ENCODE results near the gene BRD4.

The BRD4 gene

DNA sequence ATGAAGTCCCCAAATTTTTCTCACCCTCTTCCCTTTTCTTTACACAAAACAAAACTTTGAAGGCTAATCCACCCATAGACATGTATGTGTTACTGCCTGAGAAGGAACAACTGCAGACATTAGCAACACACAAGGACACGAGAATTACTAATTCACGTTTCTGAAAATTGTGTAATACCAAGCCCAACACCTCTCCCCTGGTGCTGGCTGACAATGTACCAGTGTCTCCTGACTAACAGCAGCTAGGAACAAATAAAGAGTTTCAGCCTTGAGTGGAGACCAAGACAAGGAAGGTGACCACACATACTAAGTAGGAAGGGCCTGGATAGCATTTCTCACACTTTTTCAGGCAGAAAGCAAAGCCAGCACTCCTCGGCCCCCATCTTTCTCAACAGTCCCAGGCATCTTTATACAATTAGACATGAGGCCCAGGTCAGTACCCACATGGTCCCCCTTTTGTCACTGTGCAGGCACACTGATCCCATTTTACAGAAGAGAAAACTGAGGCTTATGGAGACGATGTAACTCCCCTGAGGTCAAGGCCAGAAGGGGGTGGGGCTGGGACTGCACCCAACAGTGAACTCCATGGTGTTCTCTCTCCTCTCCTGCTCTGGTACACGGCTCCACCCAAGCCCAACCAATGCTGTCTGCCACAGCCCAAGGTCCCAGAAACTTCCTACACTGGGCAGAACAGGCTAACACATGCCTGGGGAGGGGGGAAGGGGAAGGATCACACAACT, 8.7 kb downstream of the BRD4 start:
- H3K27me3 ChIP-seq (ENCODE audit: control insufficient read depth, insufficient read depth, low read length), result no peaks in the 10 kb centered on the region
- H3K4me3 ChIP-seq (ENCODE audit: low read length), result no peak overlapping the region
- H3K9ac ChIP-seq (ENCODE audit: low read length), result no peak overlapping the region
- no peaks in the 10 kb centered on the region for H3K36me3 ChIP-seq (ENCODE audit: control insufficient read depth, insufficient read depth, low read length)
- H3K4me1 ChIP-seq (ENCODE audit: control insufficient read depth, insufficient read depth, low read length), result peaks cover 50% of the 10 kb centered on the region
- no peaks in the 10 kb centered on the region for H3K9me3 ChIP-seq (ENCODE audit: control insufficient read depth, low read length)

- Histone ChIP-seq H3K36me3 (ENCODE audit: control insufficient read depth, insufficient read depth, low read length) (no peaks in the 10 kb centered on the region), H3K9me3 (ENCODE audit: control insufficient read depth, low read length) (no peaks in the 10 kb centered on the region), H3K4me1 (ENCODE audit: control insufficient read depth, insufficient read depth, low read length) (peaks cover 61% of the 10 kb centered on the region), H3K27me3 (ENCODE audit: control insufficient read depth, insufficient read depth, low read length) (no peaks in the 10 kb centered on the region), H3K9ac (ENCODE audit: low read length) (no peak overlapping the region), H3K4me3 (ENCODE audit: low read length) (no peak overlapping the region)
Observed at GRCh38 chr19:15321739-15322138, 10.6 kb downstream of the BRD4 start.

DNA sequence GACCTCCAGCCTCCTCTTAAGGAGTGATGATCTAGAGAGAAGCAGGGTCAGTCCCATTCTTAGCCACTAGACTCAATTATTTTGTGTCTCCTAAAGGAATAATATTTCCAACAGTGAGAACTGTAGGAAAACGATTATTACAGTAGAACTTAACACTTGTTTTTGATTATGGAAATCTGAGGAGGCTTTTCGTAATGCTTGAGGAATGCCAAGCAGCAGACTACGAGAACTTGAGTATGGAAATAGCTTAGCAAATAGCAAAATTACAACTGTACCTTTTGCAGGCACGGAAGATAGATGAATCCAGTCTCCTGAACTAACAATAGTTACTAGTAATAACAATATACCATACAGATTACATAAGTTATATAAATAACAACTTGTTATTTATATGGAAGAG, 12.2 kb downstream of the BRD4 start:
- H3K9ac ChIP-seq (ENCODE audit: low read length), result no peak overlapping the region
- no peaks in the 10 kb centered on the region for H3K36me3 ChIP-seq (ENCODE audit: control insufficient read depth, insufficient read depth, low read length)
- H3K9me3 ChIP-seq (ENCODE audit: control insufficient read depth, low read length), result no peaks in the 10 kb centered on the region
- H3K4me3 ChIP-seq (ENCODE audit: low read length), result no peak overlapping the region
- H3K4me1 ChIP-seq (ENCODE audit: control insufficient read depth, insufficient read depth, low read length), result peaks cover 55% of the 10 kb centered on the region
- no peaks in the 10 kb centered on the region for H3K27me3 ChIP-seq (ENCODE audit: control insufficient read depth, insufficient read depth, low read length)

DNA sequence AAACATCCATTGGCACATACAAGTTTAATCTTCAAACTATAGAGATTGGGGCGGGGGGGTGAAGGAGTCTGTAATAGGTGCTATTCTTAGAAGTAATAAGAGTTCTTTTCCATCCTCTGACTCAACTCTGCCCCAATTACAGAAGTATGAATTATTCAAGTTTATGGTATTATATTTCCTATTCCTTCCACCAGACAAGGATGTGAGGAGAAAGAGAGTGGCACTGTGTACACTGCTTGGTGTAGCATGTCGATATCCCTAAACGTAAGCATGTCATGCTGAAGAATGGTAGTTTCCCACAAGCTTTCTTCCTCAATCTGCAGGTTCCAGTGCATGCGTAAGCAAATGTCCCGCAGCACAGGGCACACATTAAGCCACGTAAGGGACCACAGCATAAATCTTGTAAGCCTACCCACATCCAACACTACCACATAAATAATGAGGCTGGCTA, 14.1 kb downstream of the BRD4 start:
- Histone ChIP-seq H3K4me3 (ENCODE audit: low read length) (no peak overlapping the region), H3K9me3 (ENCODE audit: control insufficient read depth, low read length) (no peaks in the 10 kb centered on the region), H3K27me3 (ENCODE audit: control insufficient read depth, insufficient read depth, low read length) (no peaks in the 10 kb centered on the region), H3K4me1 (ENCODE audit: control insufficient read depth, insufficient read depth, low read length) (peaks cover 50% of the 10 kb centered on the region), H3K9ac (ENCODE audit: low read length) (no peak overlapping the region), H3K36me3 (ENCODE audit: control insufficient read depth, insufficient read depth, low read length) (no peaks in the 10 kb centered on the region)

DNA sequence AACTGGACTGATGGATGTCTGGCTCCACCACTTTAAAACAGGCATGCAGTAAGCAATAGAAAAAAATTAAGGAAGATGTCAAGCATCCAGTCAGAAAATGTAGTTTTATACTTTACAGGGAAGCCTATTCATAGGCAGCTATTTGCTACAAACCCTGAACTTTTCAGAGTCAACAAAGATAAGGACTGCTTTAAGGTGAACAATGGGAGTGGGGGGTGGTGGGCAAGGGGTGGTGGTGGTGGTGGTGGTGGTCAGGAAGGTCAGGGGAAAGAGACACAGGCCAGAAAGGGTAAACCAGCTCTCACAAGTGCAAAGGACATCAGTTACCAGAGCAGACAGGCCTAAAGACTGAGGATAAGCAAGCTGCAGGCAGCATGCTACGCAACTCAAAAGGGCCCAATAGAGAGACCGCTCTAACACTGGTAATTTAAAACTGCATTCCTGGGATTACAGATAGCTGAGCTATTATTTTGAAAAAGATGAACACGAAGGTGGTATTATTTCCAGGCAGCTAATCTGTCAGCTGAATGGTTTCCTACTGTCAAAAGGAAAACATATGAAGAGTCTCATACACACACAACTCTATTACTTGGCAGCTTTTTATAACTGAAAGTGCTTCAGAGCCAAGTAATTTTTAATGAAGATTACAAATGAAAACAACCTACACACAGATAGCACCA, 14.8 kb downstream of the BRD4 start:
- H3K9me3 ChIP-seq (ENCODE audit: control insufficient read depth, low read length), result no peaks in the 10 kb centered on the region
- no peaks in the 10 kb centered on the region for H3K27me3 ChIP-seq (ENCODE audit: control insufficient read depth, insufficient read depth, low read length)
- no peak overlapping the region for H3K4me3 ChIP-seq (ENCODE audit: low read length)
- no peak overlapping the region for H3K9ac ChIP-seq (ENCODE audit: low read length)
- H3K4me1 ChIP-seq (ENCODE audit: control insufficient read depth, insufficient read depth, low read length), result peaks cover 48% of the 10 kb centered on the region
- no peaks in the 10 kb centered on the region for H3K36me3 ChIP-seq (ENCODE audit: control insufficient read depth, insufficient read depth, low read length)

- Histone ChIP-seq H3K36me3 (ENCODE audit: control insufficient read depth, insufficient read depth, low read length) (no peaks in the 10 kb centered on the region), H3K27me3 (ENCODE audit: control insufficient read depth, insufficient read depth, low read length) (no peaks in the 10 kb centered on the region), H3K9ac (ENCODE audit: low read length) (no peak overlapping the region), H3K4me1 (ENCODE audit: control insufficient read depth, insufficient read depth, low read length) (peaks cover 43% of the 10 kb centered on the region), H3K9me3 (ENCODE audit: control insufficient read depth, low read length) (no peaks in the 10 kb centered on the region), H3K4me3 (ENCODE audit: low read length) (no peak overlapping the region)
Observed at GRCh38 chr19:15316498-15316897, 15.8 kb downstream of the BRD4 start.

- no peaks in the 10 kb centered on the region for H3K36me3 ChIP-seq (ENCODE audit: control insufficient read depth, insufficient read depth, low read length)
- no peaks in the 10 kb centered on the region for H3K27me3 ChIP-seq (ENCODE audit: control insufficient read depth, insufficient read depth, low read length)
- no peaks in the 10 kb centered on the region for H3K9me3 ChIP-seq (ENCODE audit: control insufficient read depth, low read length)
- no peak overlapping the region for H3K9ac ChIP-seq (ENCODE audit: low read length)
- H3K4me1 ChIP-seq (ENCODE audit: control insufficient read depth, insufficient read depth, low read length), result peaks cover 38% of the 10 kb centered on the region
- H3K4me3 ChIP-seq (ENCODE audit: low read length), result no peak overlapping the region
Observed at GRCh38 chr19:15315101-15315500, 17.2 kb downstream of the BRD4 start.

GRCh38 chr19:15313649-15314279, 18.6 kb downstream of the BRD4 start:
- Histone ChIP-seq H3K36me3 (ENCODE audit: control insufficient read depth, insufficient read depth, low read length) (no peaks in the 10 kb centered on the region), H3K9me3 (ENCODE audit: control insufficient read depth, low read length) (no peaks in the 10 kb centered on the region), H3K4me1 (ENCODE audit: control insufficient read depth, insufficient read depth, low read length) (peaks cover 34% of the 10 kb centered on the region), H3K27me3 (ENCODE audit: control insufficient read depth, insufficient read depth, low read length) (no peaks in the 10 kb centered on the region), H3K4me3 (ENCODE audit: low read length) (no peak overlapping the region), H3K9ac (ENCODE audit: low read length) (no peak overlapping the region)

DNA sequence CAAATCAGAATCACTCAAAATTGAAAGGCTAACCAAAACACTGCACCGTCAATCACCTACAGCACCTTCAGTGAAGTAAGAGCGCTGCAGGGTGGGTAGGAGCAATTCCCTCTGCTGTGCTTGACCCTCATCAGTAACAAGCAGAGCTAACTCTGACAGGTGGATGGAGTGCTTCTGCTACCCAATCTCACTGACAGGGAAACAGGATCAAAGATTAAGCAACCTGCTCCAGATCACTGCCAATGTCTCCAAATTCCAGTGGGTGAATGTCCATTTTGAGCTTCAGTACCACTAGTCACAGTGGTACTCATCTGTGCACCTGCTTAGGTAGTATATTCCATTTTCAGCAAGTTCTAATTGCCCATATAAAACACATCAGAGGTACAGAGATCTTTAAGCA, 25.2 kb downstream of the BRD4 start:
- Histone ChIP-seq H3K4me3 (ENCODE audit: low read length) (no peak overlapping the region), H3K9ac (ENCODE audit: low read length) (no peak overlapping the region), H3K36me3 (ENCODE audit: control insufficient read depth, insufficient read depth, low read length) (no peaks in the 10 kb centered on the region), H3K27me3 (ENCODE audit: control insufficient read depth, insufficient read depth, low read length) (no peaks in the 10 kb centered on the region), H3K9me3 (ENCODE audit: control insufficient read depth, low read length) (no peaks in the 10 kb centered on the region), H3K4me1 (ENCODE audit: control insufficient read depth, insufficient read depth, low read length) (peaks cover 18% of the 10 kb centered on the region)

GRCh38 chr19:15305582-15306334, 26.6 kb downstream of the BRD4 start:
- Histone ChIP-seq H3K9me3 (ENCODE audit: control insufficient read depth, low read length) (no peaks in the 10 kb centered on the region), H3K9ac (ENCODE audit: low read length) (no peak overlapping the region), H3K4me3 (ENCODE audit: low read length) (no peak overlapping the region), H3K27me3 (ENCODE audit: control insufficient read depth, insufficient read depth, low read length) (no peaks in the 10 kb centered on the region), H3K4me1 (ENCODE audit: control insufficient read depth, insufficient read depth, low read length) (peaks cover 18% of the 10 kb centered on the region), H3K36me3 (ENCODE audit: control insufficient read depth, insufficient read depth, low read length) (no peaks in the 10 kb centered on the region)

GRCh38 chr19:15304140-15304705, 28.1 kb downstream of the BRD4 start:
- Histone ChIP-seq H3K4me1 (ENCODE audit: control insufficient read depth, insufficient read depth, low read length) (peaks cover 22% of the 10 kb centered on the region), H3K4me3 (ENCODE audit: low read length) (no peak overlapping the region), H3K36me3 (ENCODE audit: control insufficient read depth, insufficient read depth, low read length) (no peaks in the 10 kb centered on the region), H3K27me3 (ENCODE audit: control insufficient read depth, insufficient read depth, low read length) (no peaks in the 10 kb centered on the region), H3K9ac (ENCODE audit: low read length) (no peak overlapping the region), H3K9me3 (ENCODE audit: control insufficient read depth, low read length) (no peaks in the 10 kb centered on the region)

Measured in mucosa of stomach (tissue), 1 donor.